SK-N-SH (cell line): ENCODE results near the gene CEP250. TPM values are rescaled to one million over a fixed set of nuclear protein-coding genes. Genes with fewer than 3 reads are reported as not detected.

Source experiments
- CTCF ChIA-PET: fragments of 300-600, 350-600 bp; formaldehyde crosslinking; extraction: SDS; loops from one replicate; lab custom pipeline; 2021; lab: Yijun Ruan, JAX
- POLR2A ChIA-PET: fragments of 350-600 bp; sonication (Branson Sonifier 250); formaldehyde crosslinking; extraction: SDS; loops from one replicate; lab custom pipeline; 2020; ENCODE audit warnings: antibody characterized with exemption, inconsistent platforms; lab: Yijun Ruan, JAX
- DNase-seq: peaks from one replicate; pipeline ENCODE4 v3.0.0; 2012
- H2AFZ ChIP-seq: fragments of 200-600 bp; sonication (generic); 2 replicates; pipeline ENCODE4 v1.8.1; 2016; ENCODE audit warnings: antibody characterized with exemption, mild to moderate bottlenecking, low read depth
- H3F3A ChIP-seq: fragments of 200-600 bp; sonication (generic); replicated peaks from 2 replicates; pipeline ENCODE3; 2016; ENCODE audit warnings: antibody characterized with exemption, mild to moderate bottlenecking; ENCODE audit not compliant: insufficient read depth
- H3K27ac ChIP-seq, 2 experiments: fragments of 200-500 bp in 1 of 2; fragments of 200-600 bp in 1 of 2; sonication (Bioruptor generic) in 1 of 2; sonication (generic), shearing (Covaris generic) in 1 of 2; 2 replicates each; pipeline versions ENCODE4 v1.5.1 to v1.6.1; 2014 to 2016; ENCODE audit warnings: low read depth in 2 of 2, inconsistent platforms in 1 of 2, low read length in 1 of 2, mild to moderate bottlenecking in 1 of 2, mixed read lengths in 1 of 2
- H3K27me3 ChIP-seq: fragments of 200-600 bp; sonication (generic), shearing (Covaris generic); 2 replicates; pipeline ENCODE4 v1.6.1; 2016; ENCODE audit warnings: mixed run types; ENCODE audit not compliant: insufficient read depth
- H3K36me3 ChIP-seq, 2 experiments: fragments of 200-500 bp in 1 of 2; fragments of 200-600 bp in 1 of 2; sonication (Bioruptor generic) in 1 of 2; sonication (generic) in 1 of 2; replicated peaks in 1 of 2; 2 replicates each; pipeline versions ENCODE3 to v1.5.1; 2014 to 2016; ENCODE audit warnings: low read length in 1 of 2, mild to moderate bottlenecking in 1 of 2; ENCODE audit not compliant: insufficient read depth in 2 of 2, control insufficient read depth in 1 of 2
- H3K4me1 ChIP-seq, 2 experiments: fragments of 200-500 bp in 1 of 2; fragments of 200-600 bp in 1 of 2; sonication (Bioruptor generic) in 1 of 2; sonication (generic), shearing (Covaris generic) in 1 of 2; 2 replicates each; pipeline versions ENCODE4 v1.5.1 to v1.6.1; 2014 to 2016; ENCODE audit warnings: low read depth in 1 of 2, low read length in 1 of 2, mixed run types in 1 of 2; ENCODE audit not compliant: insufficient read depth in 2 of 2, control insufficient read depth in 1 of 2
- H3K4me2 ChIP-seq: fragments of 200-600 bp; sonication (generic), shearing (Covaris generic); 2 replicates; pipeline ENCODE4 v1.6.1; 2017; ENCODE audit warnings: mixed run types
- H3K4me3 ChIP-seq, 2 experiments: fragments of 200-500 bp in 1 of 2; fragments of 200-600 bp in 1 of 2; sonication (Bioruptor generic) in 1 of 2; sonication (generic), shearing (Covaris generic) in 1 of 2; 2 replicates each; pipeline versions ENCODE4 v1.5.1 to v1.8.1; 2014 to 2016; ENCODE audit warnings: low read depth in 2 of 2, inconsistent platforms in 1 of 2, low read length in 1 of 2, mild to moderate bottlenecking in 1 of 2, mixed read lengths in 1 of 2, moderate library complexity in 1 of 2
- H3K79me2 ChIP-seq: fragments of 200-600 bp; sonication (generic); 2 replicates; pipeline ENCODE4 v1.8.1; 2017; ENCODE audit warnings: mild to moderate bottlenecking; ENCODE audit not compliant: insufficient read depth
- H3K9ac ChIP-seq: fragments of 200-600 bp; sonication (generic); 2 replicates; pipeline ENCODE4 v1.6.1; 2017; ENCODE audit warnings: mixed run types
- H3K9me2 ChIP-seq: fragments of 200-600 bp; sonication (generic); 2 replicates; pipeline ENCODE4 v1.6.1; 2017; ENCODE audit warnings: mixed run types
- H3K9me3 ChIP-seq: fragments of 200-600 bp; sonication (generic); 2 replicates; pipeline ENCODE4 v1.6.1; 2017; ENCODE audit warnings: mixed run types, mild to moderate bottlenecking, moderate library complexity
- H4K20me1 ChIP-seq: fragments of 200-600 bp; sonication (generic); 2 replicates; pipeline ENCODE4 v1.6.1; 2017; ENCODE audit warnings: mild to moderate bottlenecking, mixed run types; ENCODE audit not compliant: insufficient read depth
- CHD2 ChIP-seq: fragments of 150-350 bp; IDR thresholded peaks from 2 replicates; pipeline ENCODE4 v1.6.1; 2018; ENCODE audit warnings: low read length; ENCODE audit not compliant: partially characterized antibody
- CTCF ChIP-seq: fragments of 200-600 bp; sonication (generic); IDR thresholded peaks from 2 replicates; pipeline ENCODE4 v1.6.1; 2017; ENCODE audit warnings: antibody characterized with exemption, mild to moderate bottlenecking, moderate library complexity
- FOSL2 ChIP-seq: IDR thresholded peaks from 2 replicates; pipeline ENCODE4 v1.4.0; 2012; ENCODE audit warnings: low read depth, mild to moderate bottlenecking, moderate library complexity, borderline replicate concordance
- FOXJ3 ChIP-seq: sonication (generic); formaldehyde crosslinking; IDR thresholded peaks from 2 replicates; pipeline ENCODE4 v1.5.1; 2020; ENCODE audit warnings: mild to moderate bottlenecking, missing genetic modification reagents
- GATA2 ChIP-seq: sonication (generic); formaldehyde crosslinking; IDR thresholded peaks from 2 replicates; pipeline ENCODE4 v1.5.0; 2020; ENCODE audit warnings: mild to moderate bottlenecking, missing genetic modification reagents
- MAX ChIP-seq: IDR thresholded peaks from 2 replicates; pipeline ENCODE4 v1.4.0; 2012; ENCODE audit warnings: low read depth
- MEF2A ChIP-seq: IDR thresholded peaks from 2 replicates; pipeline ENCODE4 v1.4.0; 2012; ENCODE audit warnings: low read depth, borderline replicate concordance
- MXI1 ChIP-seq: IDR thresholded peaks from 2 replicates; pipeline ENCODE4 v1.6.1; 2012; ENCODE audit warnings: mild to moderate bottlenecking, low read depth, low read length, improper control_type of control experiment
- NFIC ChIP-seq: IDR thresholded peaks from 2 replicates; pipeline ENCODE4 v1.4.0; 2012; ENCODE audit warnings: borderline replicate concordance
- NRF1 ChIP-seq: IDR thresholded peaks from 2 replicates; pipeline ENCODE4 v1.6.1; 2012; ENCODE audit warnings: low read depth, mild to moderate bottlenecking, low read length
- PBX3 ChIP-seq: IDR thresholded peaks from 2 replicates; pipeline ENCODE4; 2012
- POLR2AphosphoS5 ChIP-seq: IDR thresholded peaks from 2 replicates; pipeline ENCODE4 v1.6.1; 2012; ENCODE audit warnings: low read depth, low read length
- RAD21 ChIP-seq: IDR thresholded peaks from 2 replicates; pipeline ENCODE4 v1.6.1; 2012; ENCODE audit warnings: mild to moderate bottlenecking, low read length
- RCOR1 ChIP-seq: fragments of 150-350 bp; IDR thresholded peaks from 2 replicates; pipeline ENCODE4 v1.6.1; 2017; ENCODE audit warnings: antibody characterized with exemption, low read length
- RFX5 ChIP-seq: IDR thresholded peaks from 2 replicates; pipeline ENCODE4 v1.6.1; 2012; ENCODE audit warnings: mild to moderate bottlenecking, improper control_type of control experiment, low read length
- SIN3A ChIP-seq: IDR thresholded peaks from 2 replicates; pipeline ENCODE4 v1.6.1; 2012; ENCODE audit warnings: low read depth, mild to moderate bottlenecking, low read length, moderate library complexity, borderline replicate concordance
- SMC3 ChIP-seq: IDR thresholded peaks from 2 replicates; pipeline ENCODE4 v1.6.1; 2012; ENCODE audit warnings: low read depth, low read length, improper control_type of control experiment
- TAF1 ChIP-seq: IDR thresholded peaks from 2 replicates; pipeline ENCODE4 v1.6.1; 2012; ENCODE audit warnings: low read depth, mild to moderate bottlenecking, low read length, moderate library complexity, borderline replicate concordance
- TCF12 ChIP-seq: IDR thresholded peaks from 2 replicates; pipeline ENCODE4 v1.4.0; 2012
- TEAD4 ChIP-seq: IDR thresholded peaks from 2 replicates; pipeline ENCODE4 v1.4.0; 2012; ENCODE audit warnings: mild to moderate bottlenecking, borderline replicate concordance; ENCODE audit not compliant: insufficient read depth
- USF1 ChIP-seq: IDR thresholded peaks from 2 replicates; pipeline ENCODE4 v1.4.0; 2012; ENCODE audit warnings: low read depth, borderline replicate concordance
- YY1 ChIP-seq: IDR thresholded peaks from 2 replicates; pipeline ENCODE4 v1.4.0; 2012; ENCODE audit warnings: low read depth, mild to moderate bottlenecking
- WGBS: methylation state at CpG from one replicate; pipeline ENCODE4 v1.1.6; 2017; ENCODE audit warnings: low lambda C conversion rate; 5-methylcytosine and 5-hydroxymethylcytosine counted together
- polyA plus RNA-seq, 3 experiments: library from polyadenylated mRNA; depleted of rRNA; stranded (reverse); fragments of >200 nt; gene quantifications; 2 replicates each; pipeline ENCODE4 v1.2.3, GENCODE V29; 2012

The CEP250 gene
- polyA plus RNA-seq, 1 of the 3 experiments (the other 2 are of a cell fraction) = 13.3 TPM

- Histone ChIP-seq H3K4me3 (no peak overlapping the region), H3F3A (peaks cover 5% of the 10 kb centered on the region), H3K4me1 (no peaks in the 10 kb centered on the region; a peak in 1 of 4 replicates), H3K9me2 (no peaks in the 10 kb centered on the region), H3K79me2 (no peaks in the 10 kb centered on the region), H3K9me3 (no peaks in the 10 kb centered on the region), H3K36me3 (peaks cover 0 to 20% of the 10 kb centered on the region in 2 experiments), H3K9ac (no peak overlapping the region), H3K27me3 (no peaks in the 10 kb centered on the region), H3K27ac (no peak overlapping the region), H4K20me1 (no peaks in the 10 kb centered on the region), H2AFZ (no peak overlapping the region), H3K4me2 (no peak overlapping the region)
- CTCF ChIA-PET = interaction anchor here (1.1 to 1.7 kb wide), 3 partner anchors 16 to 59 kb away, joined by 4 to 8 read pairs (median 5); no protein-coding TSS in a partner anchor
- no peak for DNase-seq
- POLR2A ChIA-PET = interaction anchor here (1.3 kb wide), 1 partner anchor 12 kb away, joined by 5 read pairs; no protein-coding TSS in a partner anchor
- 75% methylated on average over 10 of the region's 10 CpGs for WGBS
- TF ChIP-seq SMC3 (no peak), NFIC (no peak), RCOR1 (no peak), TAF1 (no peak), POLR2AphosphoS5 (no peak), MEF2A (no peak), RFX5 (no peak), GATA2 (no peak), CTCF (no peak), TEAD4 (no peak), SIN3A (no peak), MAX (no peak), USF1 (no peak), FOSL2 (no peak), RAD21 (no peak), NRF1 (no peak), YY1 (no peak)
Measured at GRCh38 chr20:35560541-35560940, 105.1 kb downstream of the CEP250 start.

- no peak overlapping the region for H3K4me3 ChIP-seq
- H4K20me1 ChIP-seq = no peaks in the 10 kb centered on the region
- peaks cover 0 to 13% of the 10 kb centered on the region in 2 experiments for H3K36me3 ChIP-seq
- POLR2A ChIA-PET = no interaction called here
- H3F3A ChIP-seq = peaks cover 8% of the 10 kb centered on the region
- peak; percentile 71 for DNase-seq
- no peak overlapping the region for H3K9ac ChIP-seq
- no peaks in the 10 kb centered on the region; a peak in 1 of 4 replicates for H3K4me1 ChIP-seq
- no peaks in the 10 kb centered on the region for H3K9me3 ChIP-seq
- CTCF ChIA-PET = interaction anchor here (0.8 to 1.7 kb wide), 6 partner anchors 13 to 60 kb away, joined by 3 to 8 read pairs (median 4); no protein-coding TSS in a partner anchor
- WGBS = 50% methylated on average over 4 of the region's 7 CpGs
- no peaks in the 10 kb centered on the region for H3K27me3 ChIP-seq
- TF ChIP-seq CHD2 (no peak), RFX5 (no peak), GATA2 (no peak), FOXJ3 (no peak), TCF12 (no peak), RAD21 (peak; percentile 64), MXI1 (0 out of 2 replicates have a peak, but pooled peaks have one; percentile 39), PBX3 (no peak), SMC3 (peak; percentile 39), POLR2AphosphoS5 (no peak), TEAD4 (no peak), NRF1 (no peak), CTCF (peak; percentile 31), NFIC (no peak)
- TF ChIP-seq, all 33 proteins: peak for 4
- H3K79me2 ChIP-seq = no peaks in the 10 kb centered on the region
- H3K4me2 ChIP-seq = no peak overlapping the region
- no peak overlapping the region for H2AFZ ChIP-seq
- H3K9me2 ChIP-seq = no peaks in the 10 kb centered on the region
- H3K27ac ChIP-seq = no peak overlapping the region
Measured at GRCh38 chr20:35561268-35561667, 105.9 kb downstream of the CEP250 start.
